ENCODE measurements around the gene CAMTA1. TPM values are rescaled to one million over a fixed set of nuclear protein-coding genes. Genes with fewer than 3 reads are reported as not detected.
A peak's percentile ranks its signal among the peaks of the same experiment; 100 is the strongest.

CAMTA1 gene
- total RNA-seq, 4 donors from 2014 or later, result 86.3 to 170 (median 132) TPM

GRCh38 chr1:6935911-6936690 is 150.8 kb downstream of the CAMTA1 start:
- Histone ChIP-seq H3K27me3 (peaks cover 45% of the 10 kb centered on the region), H3K9me3 (no peaks in the 10 kb centered on the region), H3K36me3 (no peaks in the 10 kb centered on the region), H3K27ac (peak overlapping the region in 1 of 4 donors; percentile 11), H3K4me1 (peaks cover 0 to 7% (median 0%) of the 10 kb centered on the region in 3 donors), H3K4me3 (peak overlapping the region in 1 of 2 donors; percentile 3)
- 12 to 57% methylated on average over 4 to 5 of the region's 8 CpGs for WGBS, 2 donors (ENCODE audit: low coverage in 1 of 2)
- TF ChIP-seq, protein P1, sequence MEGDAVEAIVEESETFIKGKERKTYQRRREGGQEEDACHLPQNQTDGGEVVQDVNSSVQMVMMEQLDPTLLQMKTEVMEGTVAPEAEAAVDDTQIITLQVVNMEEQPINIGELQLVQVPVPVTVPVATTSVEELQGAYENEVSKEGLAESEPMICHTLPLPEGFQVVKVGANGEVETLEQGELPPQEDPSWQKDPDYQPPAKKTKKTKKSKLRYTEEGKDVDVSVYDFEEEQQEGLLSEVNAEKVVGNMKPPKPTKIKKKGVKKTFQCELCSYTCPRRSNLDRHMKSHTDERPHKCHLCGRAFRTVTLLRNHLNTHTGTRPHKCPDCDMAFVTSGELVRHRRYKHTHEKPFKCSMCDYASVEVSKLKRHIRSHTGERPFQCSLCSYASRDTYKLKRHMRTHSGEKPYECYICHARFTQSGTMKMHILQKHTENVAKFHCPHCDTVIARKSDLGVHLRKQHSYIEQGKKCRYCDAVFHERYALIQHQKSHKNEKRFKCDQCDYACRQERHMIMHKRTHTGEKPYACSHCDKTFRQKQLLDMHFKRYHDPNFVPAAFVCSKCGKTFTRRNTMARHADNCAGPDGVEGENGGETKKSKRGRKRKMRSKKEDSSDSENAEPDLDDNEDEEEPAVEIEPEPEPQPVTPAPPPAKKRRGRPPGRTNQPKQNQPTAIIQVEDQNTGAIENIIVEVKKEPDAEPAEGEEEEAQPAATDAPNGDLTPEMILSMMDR (IDR thresholded peaks at IDR 0.05), result no peak
- TF ChIP-seq EP300 (IDR thresholded peaks at IDR 0.05) (no peak), POLR2A (IDR thresholded peaks at IDR 0.05) (no peak), POLR2AphosphoS5 (IDR thresholded peaks at IDR 0.05) (no peak)
- ATAC-seq, result no peak

- H3K27ac ChIP-seq, result no peak overlapping the region
- ATAC-seq, result no peak
- no peaks in the 10 kb centered on the region for H3K9me3 ChIP-seq
- peaks cover 52% of the 10 kb centered on the region for H3K27me3 ChIP-seq
- 73 to 81% methylated on average over 3 of the region's 3 CpGs for WGBS, 2 donors (ENCODE audit: low coverage in 1 of 2)
- TF ChIP-seq EP300 (IDR thresholded peaks at IDR 0.05), result no peak
- TF ChIP-seq, protein P1 (IDR thresholded peaks at IDR 0.05), result no peak
- TF ChIP-seq POLR2AphosphoS5 (IDR thresholded peaks at IDR 0.05), result no peak
- TF ChIP-seq POLR2A (IDR thresholded peaks at IDR 0.05), result no peak
- no peak overlapping the region for H3K4me3 ChIP-seq
- H3K4me1 ChIP-seq, result peaks cover 0 to 7% (median 0%) of the 10 kb centered on the region in 3 donors
- no peaks in the 10 kb centered on the region for H3K36me3 ChIP-seq
Observed at GRCh38 chr1:6937048-6937447, 151.8 kb downstream of the CAMTA1 start.

GRCh38 chr1:6939363-6939762 is 154.1 kb downstream of the CAMTA1 start:
- no peak for ATAC-seq

GRCh38 chr1:6941786-6942185 is 156.5 kb downstream of the CAMTA1 start:
- H3K4me1 ChIP-seq, result no peaks in the 10 kb centered on the region
- no peaks in the 10 kb centered on the region for H3K36me3 ChIP-seq
- H3K9me3 ChIP-seq, result no peaks in the 10 kb centered on the region
- no peak overlapping the region for H3K27ac ChIP-seq
- TF ChIP-seq, protein P1 (IDR thresholded peaks at IDR 0.05), result no peak
- TF ChIP-seq POLR2A (IDR thresholded peaks at IDR 0.05) (no peak), EP300 (IDR thresholded peaks at IDR 0.05) (no peak), POLR2AphosphoS5 (IDR thresholded peaks at IDR 0.05) (no peak)
- no peak overlapping the region for H3K4me3 ChIP-seq
- peaks cover 16% of the 10 kb centered on the region for H3K27me3 ChIP-seq
- ATAC-seq, result no peak
- 87% methylated on average over 4 of the region's 5 CpGs; no CpG with 5 or more reads in 1 of the 2 donors for WGBS, 2 donors (ENCODE audit: low coverage in 1 of 2)

More at GRCh38 chr1:6939363-6939762, 154.1 kb downstream of the CAMTA1 start:
- peaks cover 39% of the 10 kb centered on the region for H3K27me3 ChIP-seq
- no peaks in the 10 kb centered on the region for H3K36me3 ChIP-seq
- no peak overlapping the region for H3K27ac ChIP-seq
- no peaks in the 10 kb centered on the region for H3K9me3 ChIP-seq
- 78 to 90% methylated on average over 3 to 5 of the region's 5 CpGs for WGBS, 2 donors (ENCODE audit: low coverage in 1 of 2)
- no peak overlapping the region for H3K4me3 ChIP-seq
- TF ChIP-seq, protein P1 (IDR thresholded peaks at IDR 0.05), result no peak
- no peak for TF ChIP-seq EP300 (IDR thresholded peaks at IDR 0.05)
- TF ChIP-seq POLR2A (IDR thresholded peaks at IDR 0.05), result no peak
- TF ChIP-seq POLR2AphosphoS5 (IDR thresholded peaks at IDR 0.05), result no peak
- peaks cover 0 to 7% (median 0%) of the 10 kb centered on the region in 3 donors for H3K4me1 ChIP-seq

- 55% methylated on average over 7 of the region's 9 CpGs; no CpG with 5 or more reads in 1 of the 2 donors for WGBS, 2 donors (ENCODE audit: low coverage in 1 of 2)
- H3K27me3 ChIP-seq, result peaks cover 16% of the 10 kb centered on the region
- H3K4me3 ChIP-seq, result no peak overlapping the region
- H3K36me3 ChIP-seq, result no peaks in the 10 kb centered on the region
- no peak for TF ChIP-seq EP300 (IDR thresholded peaks at IDR 0.05)
- TF ChIP-seq POLR2AphosphoS5 (IDR thresholded peaks at IDR 0.05), result no peak
- TF ChIP-seq, protein P1 (IDR thresholded peaks at IDR 0.05), result no peak
- TF ChIP-seq POLR2A (IDR thresholded peaks at IDR 0.05), result no peak
- no peaks in the 10 kb centered on the region for H3K9me3 ChIP-seq
- no peaks in the 10 kb centered on the region for H3K4me1 ChIP-seq
- ATAC-seq, result no peak
- no peak overlapping the region for H3K27ac ChIP-seq
Observed at GRCh38 chr1:6942990-6943389, 157.7 kb downstream of the CAMTA1 start.
